ENCODE measurements around the gene GPR61. TPM values are rescaled to one million over a fixed set of nuclear protein-coding genes. Genes with fewer than 3 reads are reported as not detected.

GPR61 gene
- total RNA-seq, 1 donor from 2014 or later, result 0.07 TPM

DNA sequence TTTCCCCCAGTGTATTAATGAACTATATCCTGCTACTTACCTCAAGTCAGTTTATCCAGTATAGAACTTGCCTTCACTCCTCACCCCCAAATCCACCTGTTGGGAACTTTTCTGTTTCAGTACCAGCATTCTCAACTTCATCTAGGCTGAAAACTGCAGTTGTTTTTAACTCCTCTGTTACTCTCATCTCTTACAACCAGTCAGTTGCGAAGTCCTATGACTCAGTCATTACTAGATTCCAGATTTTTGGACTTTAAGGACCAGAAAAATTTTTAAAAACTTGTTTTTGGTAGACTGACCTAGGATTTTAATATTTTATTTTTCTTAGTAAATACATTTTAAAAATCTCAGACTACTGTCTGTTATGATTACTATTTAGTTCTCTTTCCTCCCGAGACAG lies 16.9 kb downstream of the GPR61 start:
- ATAC-seq (no peak), DNase-seq (no peak)
- intact Hi-C loops (cut with micrococcal nuclease), result no loop called here

DNA sequence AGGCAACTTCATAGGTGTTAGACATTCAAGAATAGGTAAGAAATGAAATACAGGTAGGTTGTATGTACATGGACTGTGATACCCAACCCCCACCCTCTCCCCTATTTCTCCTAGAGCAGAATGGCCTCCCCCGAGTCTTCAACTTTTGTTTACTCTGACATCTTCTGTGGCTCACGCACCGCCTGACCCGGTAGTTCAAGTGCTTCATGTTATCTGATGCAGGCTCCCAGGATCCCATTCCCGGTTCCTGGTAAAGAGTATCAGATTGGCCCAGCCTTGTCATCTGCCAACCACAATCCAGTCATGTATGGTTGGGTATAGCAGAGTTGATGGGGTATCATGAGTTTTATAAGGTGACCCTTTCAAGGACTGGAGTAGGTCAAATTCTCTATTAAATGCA lies 17.8 kb downstream of the GPR61 start:
- DNase-seq (no peak), ATAC-seq (no peak)
- intact Hi-C loops (cut with micrococcal nuclease), result no loop called here

DNA sequence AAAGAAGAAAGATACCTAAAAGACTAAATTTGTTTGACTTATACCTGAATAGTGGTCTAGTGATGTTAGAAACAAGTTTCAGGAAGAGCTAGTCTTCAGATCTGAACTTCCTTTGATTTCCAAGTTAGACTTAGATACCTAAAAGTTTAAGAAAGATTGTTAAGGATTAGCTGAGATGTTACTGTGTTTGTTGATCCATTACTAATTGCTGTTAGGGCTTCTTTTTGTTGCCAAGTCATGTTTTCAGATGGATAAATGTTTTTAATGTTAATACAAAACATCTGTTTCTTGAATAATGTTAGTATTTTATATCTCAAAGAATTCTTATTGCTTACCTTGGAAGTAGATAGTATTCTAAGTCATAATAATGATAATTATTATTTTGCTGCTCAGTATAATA lies 20.3 kb downstream of the GPR61 start:
- ATAC-seq, result no peak
- intact Hi-C loops (cut with micrococcal nuclease), result no loop called here
- DNase-seq, result no peak

DNA sequence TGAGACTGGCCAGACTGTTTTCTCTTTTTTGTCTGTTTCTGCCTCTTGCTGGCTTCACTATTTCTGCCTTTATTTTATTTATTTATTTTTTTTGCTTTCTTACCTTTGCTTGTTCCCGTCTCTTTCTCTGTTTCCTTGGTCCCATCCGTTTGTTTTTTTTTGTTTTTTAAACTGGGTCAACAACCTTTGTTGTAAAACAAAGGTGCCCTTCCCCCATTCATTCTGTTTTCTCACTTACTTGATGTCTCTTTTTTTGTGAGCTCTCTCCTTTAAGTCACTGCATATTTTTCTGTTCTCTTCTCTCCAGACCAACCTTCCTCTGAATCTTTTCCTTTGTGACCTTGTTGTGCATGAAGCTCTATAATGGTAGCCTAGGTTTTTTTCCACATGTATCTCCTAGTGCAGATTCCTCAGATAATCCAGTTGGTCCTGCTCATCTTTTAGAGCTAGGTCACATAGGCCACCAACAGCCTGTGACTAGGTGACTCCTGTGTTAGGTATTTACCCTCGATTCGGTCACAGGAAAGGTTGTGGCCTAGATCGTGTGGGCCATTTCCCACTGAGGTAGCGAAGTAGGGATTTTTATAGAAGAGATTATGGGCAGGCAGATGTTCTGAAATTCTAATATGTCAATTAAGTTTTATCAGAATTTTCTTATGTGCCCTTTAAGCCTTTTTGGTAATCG lies 24.7 kb downstream of the GPR61 start:
- intact Hi-C loops (cut with micrococcal nuclease), result no loop called here
- no peak for ATAC-seq

DNA sequence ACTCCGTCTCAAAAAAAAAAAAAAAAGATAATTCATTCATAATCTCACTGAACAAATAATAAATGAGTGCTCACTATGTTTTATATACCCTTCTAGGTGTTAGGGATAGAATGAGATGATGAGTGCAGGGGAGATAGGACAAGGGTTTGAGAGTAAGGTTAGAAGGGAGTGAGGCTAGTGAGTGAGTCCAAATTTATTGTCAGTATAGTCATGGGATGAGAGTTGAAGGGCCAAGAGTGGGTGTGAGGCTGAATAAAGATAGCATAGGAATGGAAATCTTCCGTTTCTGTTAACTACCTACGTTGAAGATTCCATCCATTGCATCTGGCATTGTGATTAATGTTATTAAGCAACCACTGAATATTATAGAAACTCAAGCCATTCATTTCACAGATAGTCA lies 25.6 kb downstream of the GPR61 start:
- DNase-seq (no peak), ATAC-seq (peak; percentile 35)
- intact Hi-C loops (cut with micrococcal nuclease), result no loop called here

More for the DNA sequence above, 24.7 kb downstream of the GPR61 start:
- no peak for DNase-seq

DNA sequence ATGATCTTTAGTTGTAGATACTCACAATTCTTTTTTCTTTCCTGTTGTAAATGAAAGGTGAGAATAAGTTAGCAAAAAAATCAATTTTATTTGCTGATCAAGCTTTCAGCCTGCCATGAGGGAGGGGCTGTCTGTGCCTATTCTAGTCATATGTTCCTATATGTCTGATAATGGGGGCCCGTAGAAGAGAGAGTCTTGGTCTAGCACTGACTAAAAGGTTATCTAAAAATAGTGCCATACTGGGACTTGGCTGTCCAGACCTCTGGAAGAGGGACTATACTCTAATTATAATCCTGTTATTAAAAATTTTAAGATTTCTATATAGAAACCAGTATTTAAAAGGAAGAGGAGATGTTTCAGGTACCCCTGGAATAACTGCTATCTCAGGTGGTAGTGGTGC lies 27.3 kb downstream of the GPR61 start:
- ATAC-seq (peak; percentile 53), DNase-seq (no peak)
- intact Hi-C loops (cut with micrococcal nuclease), result no loop called here

DNA sequence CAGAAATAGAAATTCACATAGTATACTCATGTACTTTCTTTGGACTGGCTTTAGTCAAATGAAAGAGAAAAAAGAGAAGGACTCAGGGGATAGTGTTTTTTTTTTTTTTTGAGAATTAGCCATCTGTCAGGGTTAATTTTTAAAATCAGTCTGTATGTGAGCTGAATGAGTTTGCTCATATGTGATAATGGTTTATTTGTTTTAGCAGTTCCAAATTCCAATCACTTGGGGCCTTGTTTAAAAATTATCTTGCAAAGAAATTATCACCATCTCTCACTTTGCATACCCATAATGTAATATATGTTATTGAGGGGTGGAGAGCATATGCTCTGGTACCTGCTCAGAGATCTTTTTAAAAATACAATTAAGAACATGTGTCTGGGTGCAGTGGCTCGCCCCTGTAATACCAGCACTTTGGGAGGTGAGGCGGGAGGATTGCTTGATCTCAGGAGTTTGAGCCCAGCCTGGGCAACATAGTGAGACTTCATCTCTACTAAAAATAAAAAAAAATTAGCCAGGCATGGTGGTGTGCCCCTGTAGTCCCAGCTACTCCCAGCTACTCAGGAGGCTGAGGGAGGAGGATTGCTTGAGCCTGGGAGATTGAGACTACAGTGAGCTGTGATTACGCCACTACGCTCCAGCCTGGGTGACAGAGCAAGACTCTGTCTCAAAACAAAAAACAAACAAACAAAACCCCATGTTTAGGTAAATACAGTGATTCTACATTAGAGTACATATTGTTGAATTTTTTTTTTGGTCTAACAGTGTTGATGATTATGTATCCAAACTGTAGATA lies 28.4 kb downstream of the GPR61 start:
- ATAC-seq (no peak), DNase-seq (no peak)
- intact Hi-C loops (cut with micrococcal nuclease), result no loop called here

DNA sequence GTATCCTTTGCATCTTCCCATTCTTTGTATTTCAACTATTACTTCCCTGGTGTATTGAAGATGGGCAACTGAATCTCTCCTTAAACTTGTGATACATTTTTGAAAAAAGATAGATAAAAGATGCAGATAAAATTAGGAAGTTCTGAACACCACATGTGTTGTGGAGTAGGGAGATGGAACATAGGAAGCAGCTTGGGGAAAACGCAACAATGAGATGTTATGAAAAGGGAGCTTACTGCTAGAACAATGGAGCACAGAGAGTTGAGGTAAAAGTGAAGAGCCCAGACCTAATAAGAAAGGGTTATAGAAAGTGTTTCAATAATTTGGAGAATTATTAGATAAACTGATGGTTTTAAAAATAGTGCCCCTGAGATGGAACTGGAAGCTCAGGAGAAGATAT lies 29.7 kb downstream of the GPR61 start:
- ATAC-seq, result no peak
- intact Hi-C loops (cut with micrococcal nuclease), result no loop called here
- DNase-seq, result no peak

DNA sequence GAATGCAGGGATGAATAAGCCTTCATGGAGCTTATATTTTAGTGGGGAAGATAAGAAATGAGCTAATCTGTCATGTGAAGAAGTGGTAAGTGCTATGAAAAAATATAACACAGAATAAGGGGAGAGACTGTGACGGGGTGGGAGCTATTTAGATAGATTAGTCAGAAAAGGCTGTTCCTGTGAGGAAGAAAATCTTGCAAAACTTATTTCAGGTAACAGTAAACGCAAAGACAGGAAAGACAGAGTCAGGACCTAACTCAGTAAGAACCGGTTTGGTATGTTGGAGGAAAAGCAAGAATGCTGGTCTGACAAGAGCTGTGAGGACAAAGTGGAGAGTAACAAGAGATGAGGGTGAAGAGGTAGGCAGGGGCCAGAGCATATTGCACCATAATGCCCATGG lies 30.7 kb downstream of the GPR61 start:
- no peak for DNase-seq
- intact Hi-C loops (cut with micrococcal nuclease), result no loop called here
- peak; percentile 67 for ATAC-seq

DNA sequence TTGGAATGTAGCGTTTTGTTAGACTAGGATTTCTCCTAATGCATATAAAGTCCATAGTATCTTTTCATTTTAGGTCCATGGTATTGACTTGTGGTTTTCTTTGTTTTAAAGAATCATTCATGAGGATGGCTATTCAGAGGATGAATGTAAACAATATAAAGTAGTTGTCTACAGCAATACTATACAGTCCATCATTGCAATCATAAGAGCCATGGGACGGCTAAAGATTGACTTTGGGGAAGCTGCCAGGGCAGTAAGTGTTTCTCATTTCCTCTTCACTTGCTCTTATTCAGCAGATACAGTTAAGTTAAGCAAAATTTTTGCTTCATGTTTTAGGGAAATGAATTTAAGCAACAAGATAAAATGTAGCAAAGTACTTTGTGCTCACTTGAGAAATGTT lies 34.1 kb downstream of the GPR61 start:
- DNase-seq (no peak), ATAC-seq (peak; percentile 48)
- intact Hi-C loops (cut with micrococcal nuclease), result no loop called here

DNA sequence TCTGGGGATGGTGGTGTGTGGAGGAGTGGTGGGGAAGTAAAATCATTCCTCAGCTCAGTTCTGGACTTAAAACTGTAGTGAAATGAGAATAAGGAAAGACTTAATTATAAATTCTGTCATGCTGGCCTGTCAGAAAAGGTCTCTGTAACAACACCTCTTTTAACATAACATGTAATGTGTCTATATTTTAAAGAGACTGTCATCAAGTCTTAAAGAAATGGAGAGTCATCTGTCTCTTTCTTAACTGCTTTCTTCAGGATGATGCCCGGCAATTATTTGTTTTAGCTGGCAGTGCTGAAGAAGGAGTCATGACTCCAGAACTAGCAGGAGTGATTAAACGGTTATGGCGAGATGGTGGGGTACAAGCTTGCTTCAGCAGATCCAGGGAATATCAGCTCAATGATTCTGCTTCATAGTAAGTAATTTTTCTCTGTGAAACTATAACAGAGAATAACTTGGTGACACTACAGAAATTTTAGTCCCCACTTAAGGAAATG lies 39.3 kb downstream of the GPR61 start:
- ATAC-seq (no peak), DNase-seq (no peak)
- intact Hi-C loops (cut with micrococcal nuclease), result no loop called here

DNA sequence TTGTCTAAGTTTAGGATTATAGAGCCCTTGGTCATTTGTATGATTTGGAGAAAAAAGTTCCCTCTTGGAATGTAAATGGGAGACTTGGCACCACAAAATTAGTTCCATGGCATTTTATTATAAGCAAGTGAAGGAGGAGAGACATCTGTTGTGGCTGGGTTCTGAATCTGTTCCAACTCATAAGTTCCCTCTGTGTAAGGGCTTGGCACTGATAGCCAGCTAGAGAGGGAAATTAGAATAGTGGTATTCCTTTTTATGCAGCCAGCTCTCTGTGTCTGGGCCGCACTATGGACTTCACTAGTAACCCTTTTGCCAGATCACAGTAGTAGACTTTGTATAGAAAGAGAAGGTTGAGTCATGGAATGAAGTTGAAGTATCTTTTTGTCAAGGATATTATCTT lies 39.8 kb downstream of the GPR61 start:
- peak; percentile 90 for ATAC-seq

DNA sequence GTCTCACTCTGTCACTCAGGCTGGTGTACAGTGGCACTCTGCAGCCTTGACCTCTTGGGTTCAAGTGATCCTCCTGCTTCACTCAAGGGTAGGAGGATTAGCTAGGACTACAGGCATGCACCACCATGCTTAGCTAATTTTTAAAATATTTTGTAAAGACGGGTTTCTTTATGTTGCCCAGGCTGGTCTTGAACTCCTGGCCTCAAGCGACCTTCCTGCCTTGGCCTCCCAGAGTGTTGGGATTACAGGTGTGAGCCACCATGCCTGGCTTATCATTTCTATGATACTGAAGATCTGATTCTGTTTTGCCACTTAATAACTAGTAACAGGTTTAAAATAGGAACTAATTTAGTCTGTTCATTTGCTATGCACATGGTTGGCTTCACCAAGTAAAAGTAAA lies 42.3 kb downstream of the GPR61 start:
- ATAC-seq (no peak), DNase-seq (no peak)
- intact Hi-C loops (cut with micrococcal nuclease), result no loop called here

More for the DNA sequence above, 39.8 kb downstream of the GPR61 start:
- DNase-seq, result no peak
- intact Hi-C loops (cut with micrococcal nuclease), result no loop called here

DNA sequence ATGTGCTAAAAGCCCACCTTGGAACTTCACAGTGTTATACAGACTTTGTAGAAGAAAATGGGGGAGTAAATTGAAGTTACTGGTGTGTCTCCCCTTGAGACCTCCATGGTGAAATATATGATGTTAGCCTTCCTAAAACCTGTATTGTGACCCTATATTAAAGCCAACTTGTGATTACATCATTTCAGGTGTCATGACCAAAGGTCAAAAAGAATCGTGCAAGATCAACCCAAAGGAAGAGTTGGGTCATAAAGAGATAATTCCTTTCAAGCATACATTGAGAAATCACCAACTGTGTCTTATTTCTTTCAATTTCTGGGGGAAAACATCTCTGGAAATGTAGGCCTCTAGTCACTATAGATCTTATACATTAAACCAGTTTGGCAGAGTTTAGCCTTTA lies 45.1 kb downstream of the GPR61 start:
- intact Hi-C loops (cut with micrococcal nuclease), result no loop called here
- no peak for ATAC-seq
- no peak for DNase-seq

DNA sequence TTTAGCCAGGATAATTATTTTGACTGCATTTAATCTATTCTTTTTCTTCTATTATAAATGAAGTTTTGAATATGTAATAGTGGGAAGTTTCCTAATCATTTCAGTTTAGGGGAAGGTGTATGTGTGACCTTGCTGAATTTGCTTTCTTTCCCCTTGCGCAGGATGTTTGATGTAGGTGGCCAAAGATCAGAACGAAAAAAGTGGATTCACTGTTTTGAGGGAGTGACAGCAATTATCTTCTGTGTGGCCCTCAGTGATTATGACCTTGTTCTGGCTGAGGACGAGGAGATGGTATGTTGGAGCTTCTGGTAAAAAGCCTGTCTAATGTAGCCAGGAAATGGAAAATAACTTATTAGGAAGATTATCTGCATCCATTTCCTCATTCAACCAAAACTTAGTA lies 46.4 kb downstream of the GPR61 start:
- no peak for DNase-seq
- intact Hi-C loops (cut with micrococcal nuclease), result no loop called here
- ATAC-seq, result no peak

DNA sequence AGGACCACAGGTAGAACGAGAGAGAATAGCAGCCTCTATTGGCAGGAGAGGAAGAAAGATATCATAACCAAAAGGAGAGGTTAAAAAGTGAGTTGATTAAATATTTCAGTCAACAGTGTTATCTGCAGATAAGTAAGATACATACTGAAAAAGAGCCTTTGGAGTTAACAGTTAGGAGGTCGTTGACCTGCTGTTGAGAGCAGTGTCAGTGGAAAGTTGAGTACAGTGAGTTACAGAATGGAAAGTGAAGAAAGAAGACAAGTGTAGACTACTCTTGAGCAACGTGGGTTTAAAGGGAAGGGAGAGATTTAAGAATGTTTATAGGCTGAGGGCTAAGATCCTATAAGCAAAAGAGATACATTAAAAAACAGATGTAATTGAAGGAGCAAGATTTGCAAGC lies 49.5 kb downstream of the GPR61 start:
- intact Hi-C loops (cut with micrococcal nuclease), result no loop called here
- ATAC-seq, result no peak
- no peak for DNase-seq

DNA sequence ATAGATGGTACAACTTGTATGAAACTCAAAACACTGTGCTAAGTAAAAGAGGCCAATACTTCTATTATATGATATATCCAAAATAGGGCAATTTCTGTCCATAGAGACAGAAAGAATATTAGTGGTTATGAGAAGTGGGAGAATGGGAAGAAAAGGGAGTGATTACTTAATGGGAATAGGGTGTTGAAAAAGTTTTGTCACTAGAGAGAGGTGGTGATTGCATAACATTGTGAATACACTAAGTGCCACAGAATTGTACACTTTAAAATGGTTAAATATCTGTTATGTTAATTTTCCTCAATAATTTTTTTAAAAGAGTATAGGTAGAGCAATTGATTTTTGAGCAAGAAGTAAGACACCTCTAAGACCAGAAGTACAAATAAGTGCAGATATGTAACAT lies 50.0 kb downstream of the GPR61 start:
- intact Hi-C loops (cut with micrococcal nuclease), result no loop called here
- DNase-seq, result no peak
- no peak for ATAC-seq

DNA sequence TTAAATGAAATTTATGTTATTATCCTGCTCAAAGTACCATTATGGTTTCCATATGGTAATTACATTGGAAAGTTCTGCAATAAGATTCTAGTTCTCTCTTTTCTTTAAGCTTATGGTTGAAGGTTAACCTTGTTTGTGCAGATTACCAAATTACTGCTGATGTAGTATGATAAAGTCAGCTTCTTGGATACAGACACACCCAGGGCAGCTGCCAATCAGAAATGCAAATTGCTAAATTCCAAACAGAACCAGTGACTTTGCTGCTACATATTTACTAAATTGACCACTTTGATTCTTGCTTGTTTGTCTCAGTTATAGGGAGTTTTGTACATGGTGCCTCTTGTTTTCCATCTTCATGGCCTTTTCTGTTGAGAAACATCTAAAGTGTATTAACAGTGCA lies 53.2 kb downstream of the GPR61 start:
- DNase-seq, result no peak
- no peak for ATAC-seq
- intact Hi-C loops (cut with micrococcal nuclease), result no loop called here

DNA sequence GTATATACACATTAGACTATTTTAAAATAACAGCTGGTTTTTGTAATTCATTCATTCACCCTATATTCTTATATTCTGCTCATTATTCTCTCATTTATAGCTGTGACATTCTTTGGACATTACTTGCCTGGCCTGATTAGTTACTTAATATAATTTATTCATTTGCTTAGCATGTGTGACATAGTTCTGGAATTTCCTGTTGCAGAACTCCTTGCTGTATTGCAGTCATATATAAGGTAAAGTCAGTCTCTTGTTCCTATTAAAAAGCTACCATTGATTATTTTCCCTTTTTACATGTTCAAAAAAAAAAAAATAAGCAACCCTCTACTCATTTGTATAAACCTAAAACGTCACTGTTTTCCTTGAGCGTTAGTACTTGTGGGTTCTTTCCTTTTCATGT lies 55.9 kb downstream of the GPR61 start:
- DNase-seq, result no peak
- intact Hi-C loops (cut with micrococcal nuclease), result no loop called here
- ATAC-seq, result no peak
